ENCODE results near the gene NUDT13.

- TF ChIP-seq CTCF (IDR thresholded peaks at IDR 0.05) (no peak), EP300 (IDR thresholded peaks at IDR 0.05) (no peak), POLR2A (IDR thresholded peaks at IDR 0.05) (no peak), POLR2AphosphoS5 (IDR thresholded peaks at IDR 0.05) (no peak)
These were observed 3.3 kb downstream of the NUDT13 start for GRCh38 chr10:73113551-73113950.

Data from gastroesophageal sphincter (tissue), 3 donors.